Epidermal melanocyte (primary cell): ENCODE data around the gene INPP5A.
"Not testable (repeated sequence)": the region's sequence is repeated elsewhere in the genome, so short reads cannot be mapped to it uniquely, and the experiment has no call there.

Experiments
- DNase-seq: peaks from one replicate; pipeline ENCODE4 v3.0.0; 2011; ENCODE audit warnings: low spot score; ENCODE audit not compliant: insufficient read length

INPP5A gene

DNA sequence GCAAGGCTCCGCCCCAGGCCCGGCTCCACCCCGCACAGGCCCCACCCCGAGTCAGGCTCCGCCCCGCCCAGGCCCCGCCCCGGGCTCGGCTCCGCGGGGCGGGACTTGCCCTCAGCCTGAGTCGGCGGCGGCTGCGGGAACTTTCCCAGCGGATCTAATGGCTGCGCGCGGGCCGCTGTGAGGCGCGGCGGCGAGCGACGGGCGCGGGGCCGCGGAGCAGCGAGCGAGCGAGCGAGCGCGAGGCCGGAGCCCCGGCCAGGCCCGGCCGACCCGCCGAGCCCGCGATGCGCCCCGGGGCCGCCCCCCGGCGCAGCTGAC, at the start of gene INPP5A:
Gene INPP5A, plus strand, starts transcription at position 104 of the 318 bp plus-strand sequence. CDS start 310 bp downstream, outside the sequence.
- DNase-seq, result no peak

DNA sequence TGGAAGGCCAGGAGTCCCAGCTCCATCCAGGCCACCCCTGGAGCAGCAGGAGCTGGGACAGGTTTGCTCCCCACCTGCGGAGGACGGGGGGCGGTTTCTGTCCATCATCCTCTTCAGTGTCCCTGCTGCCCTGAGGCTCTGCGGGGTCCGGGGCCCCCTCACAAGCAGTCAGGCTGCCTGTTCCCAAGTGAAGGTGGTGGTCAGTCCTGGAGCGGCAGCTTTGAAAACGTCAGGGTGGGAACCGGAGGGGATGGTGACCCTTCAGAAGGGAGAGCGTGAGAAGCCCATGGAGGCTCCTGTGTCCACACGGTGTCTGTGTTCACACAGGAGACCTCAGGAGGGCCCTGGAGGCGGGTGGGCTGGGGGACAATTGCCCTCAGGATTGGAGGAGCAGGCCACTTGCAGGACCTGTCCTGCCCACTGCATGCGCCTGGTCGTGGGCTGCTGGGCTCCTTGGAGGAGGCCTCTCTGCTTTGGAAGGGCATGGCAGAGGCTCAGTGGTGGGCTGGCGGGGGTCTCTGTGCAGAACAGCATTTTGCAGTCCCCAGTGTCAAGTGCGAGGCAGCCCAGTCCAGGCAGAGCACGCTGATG, 49.3 kb upstream of the INPP5A start:
- DNase-seq, result no peak

DNA sequence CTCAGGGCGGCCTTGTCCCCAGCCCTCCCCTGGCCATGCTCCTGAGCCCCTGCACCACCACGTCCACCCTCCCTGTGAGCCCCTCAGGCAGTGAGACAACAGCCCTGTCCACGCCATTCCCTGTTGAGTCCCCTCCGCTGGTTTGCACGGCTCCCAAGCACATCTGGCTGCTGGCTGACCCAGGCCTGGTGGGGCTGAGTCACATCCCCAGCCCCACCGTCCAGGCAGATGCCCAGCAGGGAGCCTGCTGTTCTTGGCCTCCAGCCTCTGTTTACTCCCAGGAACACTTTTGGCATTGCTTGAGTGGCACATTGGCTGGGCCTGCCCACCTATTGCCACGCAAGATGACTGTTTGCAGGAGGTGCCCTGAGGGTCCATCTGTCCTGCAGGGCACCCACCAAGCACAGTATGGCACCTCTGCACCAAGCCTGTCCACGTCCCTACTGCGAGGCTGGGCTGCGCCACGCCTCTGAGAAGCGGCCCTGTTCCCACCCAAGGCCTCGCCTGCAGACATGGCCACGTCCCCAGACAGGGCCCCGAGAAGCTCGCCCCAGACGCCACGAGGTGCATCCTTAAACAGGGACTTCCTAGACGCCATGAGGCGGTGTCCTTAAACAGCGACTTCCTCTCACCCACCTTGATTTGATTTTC, 48.4 kb upstream of the INPP5A start:
- DNase-seq, result no peak

GRCh38 chr10:132489704-132490534, 47.7 kb upstream of the INPP5A start:
- no peak for DNase-seq

- DNase-seq, result not testable (repeated sequence)
Observed at GRCh38 chr10:132491534-132491933, 46.1 kb upstream of the INPP5A start.

- no peak for DNase-seq
Observed at GRCh38 chr10:132492323-132493025, 45.1 kb upstream of the INPP5A start.

DNA sequence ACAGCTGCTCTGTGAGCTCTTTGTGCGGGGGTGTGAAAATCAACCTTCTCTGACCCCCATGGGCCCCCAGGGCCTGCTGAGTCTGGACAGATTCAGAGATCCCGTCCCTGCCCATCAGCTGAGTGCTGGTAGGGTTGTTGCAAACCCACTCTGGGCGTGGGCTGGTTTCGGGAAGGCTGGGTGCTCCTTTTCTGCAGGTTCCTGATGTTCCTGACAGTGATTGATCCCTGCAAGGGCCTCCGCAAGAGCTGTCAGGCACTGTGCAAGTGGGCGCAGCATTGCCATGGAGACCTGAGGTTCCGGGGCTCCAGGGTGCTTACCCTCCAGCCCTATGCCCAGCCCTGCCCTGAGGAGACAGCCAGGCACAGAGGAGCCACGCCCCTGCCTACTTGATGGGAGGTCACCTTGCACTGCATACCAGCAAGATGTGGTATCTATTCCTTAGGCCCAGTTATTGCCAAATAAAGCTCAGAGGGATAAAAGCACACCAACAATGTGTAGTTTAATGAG, 44.3 kb upstream of the INPP5A start:
- no peak for DNase-seq

DNA sequence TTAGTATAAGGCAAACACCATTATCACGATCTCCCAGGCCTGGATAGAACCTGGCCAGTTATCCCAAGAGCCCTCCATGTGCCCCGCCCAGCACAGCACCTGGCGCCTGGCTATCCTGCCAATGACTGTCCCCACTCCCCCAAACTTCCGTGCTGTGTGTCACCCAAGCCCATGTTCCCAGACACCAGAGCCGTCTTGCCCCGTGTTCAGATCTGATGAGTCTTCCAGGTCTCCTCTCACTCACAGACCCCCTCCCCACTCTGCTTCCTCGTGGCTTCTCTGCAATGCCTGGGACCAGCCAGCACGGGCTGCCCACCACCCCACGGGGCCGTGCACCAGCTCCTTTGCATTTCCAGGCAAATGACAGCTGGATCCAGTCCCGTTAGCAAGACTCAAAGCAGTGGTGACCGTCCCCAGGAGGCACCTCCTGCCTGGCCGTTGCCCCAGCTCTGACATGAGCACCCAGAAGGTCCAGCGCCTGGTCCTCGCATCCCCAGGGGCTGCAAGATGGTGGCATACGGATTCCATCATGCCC, 43.8 kb upstream of the INPP5A start:
- no peak for DNase-seq

DNA sequence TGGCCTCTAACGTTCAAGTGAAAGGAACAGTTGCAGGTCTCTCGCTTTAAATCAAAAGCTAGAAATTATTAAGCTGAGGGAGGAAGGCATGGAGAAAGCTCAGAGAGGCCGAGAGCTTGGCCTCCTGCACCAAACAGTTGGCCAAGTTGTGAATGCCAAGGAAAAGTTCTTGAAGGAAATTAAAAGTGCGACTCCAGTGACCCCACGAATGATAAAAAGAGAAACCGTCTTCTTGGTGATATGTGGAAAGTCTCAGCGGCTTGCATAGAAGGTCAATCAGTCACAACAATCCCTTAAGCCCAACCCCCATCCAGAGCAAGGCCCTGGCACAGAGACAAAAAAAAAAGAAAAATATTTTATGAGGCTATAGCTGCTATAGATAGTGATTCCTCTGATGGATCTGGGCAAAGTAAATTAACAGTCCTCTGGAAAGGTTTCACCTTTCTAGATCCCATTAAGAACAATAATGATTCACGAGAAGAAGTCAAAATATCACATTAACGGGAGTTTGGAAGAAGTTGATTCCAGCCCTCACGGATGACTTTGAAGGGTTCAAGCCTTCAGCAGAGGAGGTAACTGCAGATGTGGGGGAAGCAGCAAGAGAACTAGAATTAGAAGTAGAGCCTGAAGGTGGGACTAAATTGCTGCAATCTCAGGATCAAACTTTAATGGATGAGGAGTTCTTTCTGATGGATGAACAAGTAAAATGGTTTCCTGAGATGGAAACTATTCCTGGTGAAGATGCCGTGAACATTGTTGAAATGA, 42.5 kb upstream of the INPP5A start:
- no peak for DNase-seq

DNA sequence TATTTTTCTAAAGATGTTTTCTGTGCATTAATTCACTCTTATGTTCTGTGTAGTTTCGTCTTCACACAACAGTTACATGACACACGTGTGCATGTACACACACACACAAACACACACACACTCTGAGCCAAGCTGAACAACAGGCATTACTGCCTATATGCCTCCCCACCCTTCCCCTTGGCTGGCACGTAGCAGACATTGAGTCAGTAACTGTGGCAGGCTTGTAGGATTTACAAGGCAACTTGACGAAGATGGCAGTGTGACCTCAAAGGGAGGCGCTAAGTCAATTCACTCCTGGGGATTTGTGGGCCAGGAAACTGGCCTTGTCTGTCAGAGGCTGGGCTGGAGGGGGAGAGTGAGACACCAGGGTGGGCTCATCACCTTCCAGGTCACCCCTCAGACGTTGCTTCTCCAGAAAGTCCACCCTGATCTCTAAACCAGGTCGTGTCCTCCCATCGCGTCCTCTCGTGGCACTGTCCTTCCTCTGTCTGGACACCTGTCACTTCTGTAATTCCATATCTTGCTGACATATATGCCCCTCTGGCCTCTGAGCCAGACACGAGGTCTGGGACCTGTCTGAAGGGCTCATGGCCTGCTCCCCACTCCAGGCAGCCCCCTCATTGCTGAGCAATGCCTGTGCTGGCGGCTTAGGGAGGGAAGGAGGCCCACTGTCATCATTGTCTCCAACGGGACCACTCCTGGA, 41.1 kb upstream of the INPP5A start:
- no peak for DNase-seq

DNA sequence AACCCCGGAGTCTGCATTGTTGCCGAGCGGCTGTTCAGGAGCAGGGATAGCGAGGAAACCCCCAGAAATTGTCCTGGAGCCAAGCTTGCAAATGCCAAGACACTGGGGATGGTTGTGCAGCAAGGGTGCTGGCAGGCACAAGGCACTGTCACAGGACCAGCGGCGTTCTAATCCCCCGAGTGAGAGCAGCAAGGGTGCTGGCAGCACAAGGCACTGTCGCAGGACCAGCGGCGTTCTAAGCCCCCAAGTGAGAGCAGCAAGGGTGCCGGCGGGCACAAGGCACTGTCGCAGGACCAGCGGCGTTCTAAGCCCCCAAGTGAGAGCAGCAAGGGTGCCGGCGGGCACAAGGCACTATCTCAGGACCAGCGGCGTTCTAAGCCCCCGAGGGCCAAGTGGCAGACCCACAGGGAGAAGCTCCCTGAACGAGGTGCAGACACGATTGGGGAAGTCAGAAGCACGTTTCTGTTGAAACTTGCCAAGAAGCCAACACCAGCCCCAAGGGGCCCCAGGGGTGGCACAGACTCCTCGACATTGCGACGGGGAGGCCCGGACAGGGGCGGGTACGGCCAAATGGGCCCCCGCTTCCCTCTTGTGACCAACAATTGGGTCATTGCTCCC, 40.4 kb upstream of the INPP5A start:
- no peak for DNase-seq

- DNase-seq, result no peak
Observed at GRCh38 chr10:132497861-132498561, 39.6 kb upstream of the INPP5A start.

DNA sequence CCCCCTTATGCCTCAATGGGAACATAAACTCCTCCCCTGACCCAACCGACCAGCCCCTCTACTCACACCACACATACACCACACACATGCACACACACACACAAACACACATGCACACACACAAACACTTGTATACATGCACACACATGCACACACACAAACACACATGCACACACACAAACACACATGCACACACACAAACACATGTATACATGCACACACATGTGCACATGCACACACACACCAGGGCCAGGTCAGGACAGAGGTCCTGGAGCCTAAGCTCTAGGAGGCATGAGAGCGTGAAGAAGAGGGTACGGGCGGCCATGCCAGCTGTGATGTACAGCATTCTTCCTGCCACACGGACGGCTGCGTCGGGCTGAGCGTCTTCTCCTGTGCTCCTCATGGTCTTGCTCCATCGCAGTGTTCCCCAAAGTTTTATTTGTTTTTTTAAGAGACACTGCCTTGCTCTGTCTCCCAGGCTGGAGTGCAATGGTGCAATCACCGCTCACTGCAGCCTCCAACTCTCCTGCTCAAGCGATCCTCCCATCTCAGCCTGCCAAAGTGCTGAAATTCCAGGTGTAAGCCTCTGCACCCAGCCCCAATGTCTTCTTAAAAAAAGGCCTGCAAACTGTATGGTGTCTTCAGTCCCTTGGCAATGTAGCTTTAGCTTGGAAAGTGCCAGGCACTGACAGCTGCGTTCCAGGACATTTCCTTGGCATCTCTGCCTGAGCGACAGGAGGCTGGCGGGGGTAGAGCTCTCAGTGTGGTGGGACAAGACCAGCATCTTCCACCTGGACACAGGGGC, 38.8 kb upstream of the INPP5A start:
- DNase-seq, result no peak

DNA sequence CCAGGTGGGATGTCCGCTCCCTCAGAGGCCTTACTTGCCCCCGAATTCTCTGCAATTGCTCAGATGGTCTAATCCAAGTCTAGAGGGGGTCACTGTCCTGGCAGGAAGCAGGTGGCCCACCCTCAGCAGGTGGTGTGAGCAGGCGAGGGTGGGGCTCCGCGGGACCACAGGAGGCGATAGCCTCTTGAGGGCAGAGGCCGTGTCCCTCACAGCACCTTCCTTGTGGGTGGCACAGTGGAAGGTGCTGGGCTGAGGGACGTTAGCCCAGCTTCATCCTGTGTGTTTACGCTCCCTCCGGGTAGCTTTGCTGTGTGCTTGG, 38.3 kb upstream of the INPP5A start:
- DNase-seq, result no peak

GRCh38 chr10:132500781-132501415, 36.7 kb upstream of the INPP5A start:
- no peak for DNase-seq

GRCh38 chr10:132502544-132503300, 34.9 kb upstream of the INPP5A start:
- DNase-seq, result no peak
